ENCODE data around the gene IL12RB2.
"Not testable (repeated sequence)": the region's sequence is repeated elsewhere in the genome, so short reads cannot be mapped to it uniquely, and the experiment has no call there.

IL12RB2 gene

GRCh38 chr1:67431869-67432578 lies 124.4 kb downstream of the IL12RB2 start:
- no peak for DNase-seq (ENCODE audit: low read depth)

DNA sequence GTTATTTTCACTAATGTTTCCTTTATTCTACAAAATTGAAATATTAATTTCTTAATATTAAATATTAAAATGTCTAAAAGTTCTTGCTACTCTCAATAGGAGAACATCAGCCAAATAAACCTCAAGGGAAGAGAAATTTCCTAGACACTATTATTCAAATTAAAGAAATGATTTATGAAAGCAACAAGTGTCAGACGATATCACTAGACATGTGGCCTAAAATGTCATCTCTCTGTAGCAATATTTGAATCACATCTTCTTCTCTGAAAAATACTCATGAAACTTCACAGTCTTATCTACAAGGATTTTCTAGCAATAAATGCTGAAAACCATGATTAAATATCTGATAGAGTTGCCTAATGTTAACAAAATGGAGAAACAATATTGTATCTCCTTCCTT lies 125.1 kb downstream of the IL12RB2 start:
- no peak for DNase-seq (ENCODE audit: low read depth)

DNA sequence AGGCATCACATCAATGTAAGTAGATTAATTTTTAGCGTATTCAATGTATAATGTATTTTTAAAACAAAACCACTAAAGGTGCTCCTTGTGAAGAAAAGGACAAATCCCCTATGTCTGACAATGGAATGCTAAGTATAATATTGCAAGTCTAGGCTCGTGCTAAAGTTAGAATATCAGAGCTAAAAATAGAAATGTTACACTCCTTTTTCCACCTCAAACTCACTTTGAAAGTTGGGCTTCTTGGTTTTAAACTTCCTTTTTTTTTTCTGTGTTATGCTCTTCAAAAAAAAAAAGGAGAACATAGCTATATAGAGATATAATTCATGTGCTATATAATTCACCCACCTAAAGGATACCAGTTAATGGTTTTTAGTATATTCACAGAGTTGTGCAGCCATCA lies 126.2 kb downstream of the IL12RB2 start:
- DNase-seq (ENCODE audit: low read depth): no peak

DNA sequence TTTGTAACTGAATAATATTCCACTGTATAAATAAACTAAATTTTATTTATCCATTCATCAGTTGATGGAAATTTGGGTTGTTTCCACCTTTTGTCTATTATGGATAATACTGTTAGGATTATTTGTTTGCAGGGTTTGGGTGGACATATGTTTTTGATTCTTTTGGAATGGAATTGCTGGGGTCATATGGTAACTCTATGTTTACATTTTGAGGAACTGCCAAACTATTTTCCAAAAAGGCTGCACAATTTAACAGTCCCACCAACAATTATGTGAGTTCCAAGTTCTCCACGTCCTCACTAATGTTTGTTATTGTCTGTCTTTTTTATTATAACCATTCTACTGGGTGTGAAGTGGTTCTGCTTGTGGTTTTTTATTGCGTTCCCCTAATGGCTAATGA lies 126.8 kb downstream of the IL12RB2 start:
- DNase-seq (ENCODE audit: low read depth): no peak

DNA sequence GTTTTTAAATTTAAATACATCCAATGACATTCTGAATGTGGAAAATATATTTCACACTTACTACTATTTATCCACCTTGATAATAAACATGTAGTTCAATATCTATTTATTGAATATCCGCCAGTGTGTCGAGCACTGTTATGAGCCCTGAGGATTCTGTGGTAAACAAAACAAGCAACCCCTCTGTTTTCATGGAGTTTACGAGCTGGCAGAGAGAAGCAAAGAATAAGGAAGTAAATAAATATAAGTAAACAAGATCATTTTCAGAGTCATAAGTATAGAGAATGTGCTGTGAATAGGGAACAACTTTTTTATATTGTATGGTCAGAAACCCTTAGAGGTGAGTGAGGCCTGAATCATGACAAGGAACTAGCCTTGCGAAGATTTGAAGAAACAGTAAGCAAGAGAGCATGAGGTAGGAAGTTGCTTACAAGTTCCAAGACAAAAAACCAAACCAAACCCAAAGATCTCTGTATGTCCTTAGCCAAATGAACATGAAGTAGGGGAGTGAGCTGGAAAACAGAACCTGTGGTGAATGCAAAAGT lies 128.9 kb downstream of the IL12RB2 start:
- DNase-seq (ENCODE audit: low read depth): no peak

DNA sequence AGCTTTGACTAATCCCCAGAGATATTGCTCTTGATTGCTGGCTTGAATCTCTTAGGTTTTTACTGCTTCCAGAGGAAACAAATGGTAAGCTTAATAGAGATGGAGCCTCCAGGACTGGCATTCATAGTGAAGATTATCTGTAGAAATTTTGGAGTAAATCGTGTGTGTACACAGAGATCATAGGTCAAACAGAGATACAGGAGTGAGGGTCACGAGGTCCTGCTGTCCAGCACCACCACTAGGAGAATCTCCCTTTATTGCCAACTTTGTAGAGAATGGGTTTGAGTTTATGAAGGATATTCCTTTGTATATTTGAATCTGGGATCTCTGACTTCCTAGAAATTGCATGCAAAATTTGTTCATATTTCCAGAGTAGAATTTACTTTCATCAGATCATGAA lies 130.3 kb downstream of the IL12RB2 start:
- no peak for DNase-seq (ENCODE audit: low read depth)

- DNase-seq (ENCODE audit: low read depth): no peak
Measured at GRCh38 chr1:67439277-67440029, 131.8 kb downstream of the IL12RB2 start.

DNA sequence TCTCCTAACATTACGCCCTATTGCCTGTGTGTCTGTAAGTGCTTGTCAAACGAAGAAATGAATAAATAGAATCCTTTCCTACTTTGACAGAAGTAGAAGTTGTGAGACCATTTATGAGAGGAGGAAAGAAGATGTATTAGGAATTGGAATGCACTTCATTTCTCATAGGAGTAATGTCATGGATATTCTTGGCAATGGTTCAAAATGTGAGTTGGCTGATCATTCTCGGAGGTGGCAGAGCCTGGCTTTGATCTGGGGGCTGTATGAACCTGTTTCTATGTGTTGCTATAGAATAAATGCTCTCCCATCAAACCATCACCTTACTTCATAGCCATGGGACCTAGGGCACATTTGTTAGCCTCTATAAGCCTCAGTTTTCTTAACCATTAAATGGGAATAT lies 132.7 kb downstream of the IL12RB2 start:
- DNase-seq (ENCODE audit: low read depth): no peak

DNA sequence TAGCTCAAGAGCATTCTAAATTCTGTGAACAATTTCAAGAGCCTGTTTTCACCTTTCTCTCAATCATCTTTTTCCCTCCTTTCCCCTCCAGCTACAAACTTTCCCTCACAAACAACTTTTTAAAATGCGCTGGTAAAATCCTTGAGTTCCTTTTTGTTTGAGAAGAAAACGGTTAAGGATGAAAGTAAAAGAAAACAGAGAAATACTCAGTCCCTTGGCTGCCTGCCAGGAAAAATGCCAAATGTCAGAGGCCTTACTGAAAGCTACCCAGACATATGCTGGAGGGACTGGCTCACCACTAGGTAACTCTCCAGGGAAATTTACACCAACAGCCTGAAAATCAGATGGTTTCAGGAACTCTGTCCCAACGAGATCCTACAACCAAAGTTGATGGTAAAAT lies 133.5 kb downstream of the IL12RB2 start:
- no peak for DNase-seq (ENCODE audit: low read depth)

- no peak for DNase-seq (ENCODE audit: low read depth)
Measured at GRCh38 chr1:67441739-67442281, 134.1 kb downstream of the IL12RB2 start.

GRCh38 chr1:67446014-67446413 lies 138.3 kb downstream of the IL12RB2 start:
- not testable (repeated sequence) for DNase-seq (ENCODE audit: low read depth)
